SK-N-MC (cell line): ENCODE data around the gene CCNQ.

Experiments used
- EZH2 ChIP-seq: fragments of 200-600 bp; sonication (generic); IDR thresholded peaks from one replicate; pipeline ENCODE4 v1.6.1; 2017; ENCODE audit warnings: antibody characterized with exemption
- FOXP2 ChIP-seq: optimal IDR thresholded peaks from 2 replicates; pipeline ENCODE3; 2011; ENCODE audit warnings: mild to moderate bottlenecking, moderate library complexity; ENCODE audit not compliant: insufficient read depth; ENCODE audit errors: extremely low read length, control extremely low read depth
- POLR2AphosphoS5 ChIP-seq: IDR thresholded peaks from 2 replicates; pipeline ENCODE4 v1.6.1; 2012; ENCODE audit warnings: mild to moderate bottlenecking, low read depth, low read length, borderline replicate concordance

DNA sequence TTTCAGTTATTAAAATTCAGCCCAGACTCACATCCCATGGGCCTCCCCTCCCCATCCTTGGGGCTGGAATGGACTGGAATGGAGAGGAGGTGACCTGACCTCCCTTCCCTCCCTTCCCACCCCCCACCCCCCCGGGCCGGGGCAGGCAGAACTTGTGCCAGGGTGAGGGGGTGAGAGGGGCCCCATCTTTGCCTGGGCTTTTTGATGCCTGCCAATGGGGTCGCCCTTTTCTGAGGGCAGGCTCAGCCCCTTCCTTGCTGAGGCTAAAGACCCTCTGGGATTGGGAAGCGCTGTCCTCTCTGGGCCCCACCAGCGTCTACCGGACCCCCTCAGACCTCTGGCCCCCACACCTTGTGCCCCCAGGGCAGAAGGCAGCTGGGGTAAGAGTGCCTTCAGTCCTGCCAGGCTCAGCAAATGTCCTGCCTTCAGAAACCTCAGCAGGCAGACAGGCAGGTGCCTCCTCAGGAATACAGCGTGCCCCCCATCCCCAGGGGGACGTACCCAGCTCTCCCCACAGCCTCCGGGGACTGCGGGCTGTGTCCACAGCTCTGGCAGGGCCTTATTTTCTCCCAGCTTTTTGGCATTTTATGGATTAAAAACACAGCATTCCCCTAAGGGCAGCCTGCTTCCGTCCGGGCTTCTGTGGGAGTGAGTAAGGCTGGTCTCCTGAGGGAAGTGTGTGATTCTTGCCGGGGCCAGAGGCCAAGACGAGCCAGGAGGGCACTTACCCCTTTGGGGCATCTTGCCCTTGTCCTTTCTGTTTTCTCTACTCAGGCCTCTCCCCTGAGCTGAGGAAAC lies 12.6 kb upstream of the CCNQ start:
- TF ChIP-seq POLR2AphosphoS5 (no peak), EZH2 (no peak), FOXP2 (no peak)
